GM10266 (cell line): ENCODE measurements around the gene ZFP28.

Experiments
- DNase-seq: peaks from one replicate; pipeline ENCODE4 v3.0.0; 2012; ENCODE audit errors: extremely low spot score
- CTCF ChIP-seq: IDR thresholded peaks from 2 replicates; pipeline ENCODE4 v1.5.1; 2012; ENCODE audit warnings: mild to moderate bottlenecking, low read depth; ENCODE audit not compliant: control insufficient read depth, insufficient read depth; ENCODE audit errors: missing control alignments

The ZFP28 gene

GRCh38 chr19:56537442-56537841 is 1.3 kb upstream of the ZFP28 start:
- no peak for DNase-seq
- no peak for TF ChIP-seq CTCF

- DNase-seq, result peak; percentile 84
- TF ChIP-seq CTCF, result no peak
Measured at GRCh38 chr19:56538254-56538760, 441 bp upstream of the ZFP28 start.

GRCh38 chr19:56543776-56544175 is 5.0 kb downstream of the ZFP28 start:
- no peak for TF ChIP-seq CTCF
- DNase-seq, result no peak

- no peak for DNase-seq
- no peak for TF ChIP-seq CTCF
Measured at GRCh38 chr19:56547535-56547934, 8.8 kb downstream of the ZFP28 start.

GRCh38 chr19:56554272-56554869 is 15.6 kb downstream of the ZFP28 start:
- no peak for DNase-seq
- no peak for TF ChIP-seq CTCF

GRCh38 chr19:56562766-56563165 is 24.0 kb downstream of the ZFP28 start:
- DNase-seq, result no peak
- TF ChIP-seq CTCF, result no peak

GRCh38 chr19:56566904-56567273 is 28.1 kb downstream of the ZFP28 start:
- DNase-seq, result peak; percentile 45
- TF ChIP-seq CTCF, result no peak
